Gastrocnemius medialis (tissue), 4 donors: Measurements from ENCODE around the gene TAF6.

ENCODE experiments used
- POLR2A ChIP-seq, 2 donors: fragments of 450-650 bp; IDR thresholded peaks; one replicate each; pipeline ENCODE4 v1.6.1; 2017; ENCODE audit warnings: antibody characterized with exemption in 2 of 2, mild to moderate bottlenecking in 2 of 2, moderate library complexity in 2 of 2
- TF ChIP-seq, protein P1 (sequence below), 5 experiments: fragments of 450-650 bp in 3 of 5; fragments of 200-600 bp in 2 of 5; sonication (generic) in 2 of 5; IDR thresholded peaks in 4 of 5; conservative IDR thresholded peaks in 1 of 5; 1 replicate in 4 of 5; 2 replicates in 1 of 5; pipeline ENCODE4 v1.5.1; 2016 to 2019; ENCODE audit warnings: antibody characterized with exemption in 5 of 5, mild to moderate bottlenecking in 3 of 5, moderate library complexity in 3 of 5

DNA sequence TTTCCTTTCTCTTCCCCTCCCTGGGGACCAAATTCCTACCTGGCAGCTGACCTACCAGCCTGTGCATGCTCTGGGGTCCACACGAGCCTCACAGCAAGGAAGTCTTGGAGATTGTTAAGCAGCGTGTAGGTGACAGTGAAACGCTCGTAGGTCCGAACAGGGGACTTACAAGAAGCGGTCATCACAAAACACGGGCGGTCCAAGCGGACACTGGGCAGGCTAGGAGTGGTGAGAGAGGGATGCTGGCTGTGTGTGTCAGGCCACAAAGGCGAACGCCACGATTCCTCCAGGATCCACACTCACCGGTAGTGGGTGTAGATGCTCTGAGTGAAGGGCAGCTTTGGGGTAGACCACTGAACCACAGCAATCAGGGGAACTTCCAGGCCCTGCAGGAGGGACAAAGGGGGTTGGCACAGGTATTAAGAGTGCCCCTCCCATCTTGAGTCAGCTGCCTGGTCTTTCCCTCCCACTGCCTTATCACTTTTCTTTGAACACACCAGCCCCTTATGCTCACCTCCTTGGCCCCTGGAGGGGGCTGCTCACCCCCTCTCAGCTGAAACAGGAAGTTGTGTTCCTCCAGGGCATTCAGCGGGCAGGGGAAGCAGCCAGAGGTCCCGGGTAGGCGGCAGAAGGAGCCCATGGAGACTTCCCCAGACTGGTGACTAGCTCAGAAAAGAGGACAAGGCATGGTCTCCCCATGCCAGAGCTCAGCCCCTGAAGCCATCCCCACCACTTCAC lies 37.3 kb upstream of the TAF6 start:
- TF ChIP-seq, protein P1, sequence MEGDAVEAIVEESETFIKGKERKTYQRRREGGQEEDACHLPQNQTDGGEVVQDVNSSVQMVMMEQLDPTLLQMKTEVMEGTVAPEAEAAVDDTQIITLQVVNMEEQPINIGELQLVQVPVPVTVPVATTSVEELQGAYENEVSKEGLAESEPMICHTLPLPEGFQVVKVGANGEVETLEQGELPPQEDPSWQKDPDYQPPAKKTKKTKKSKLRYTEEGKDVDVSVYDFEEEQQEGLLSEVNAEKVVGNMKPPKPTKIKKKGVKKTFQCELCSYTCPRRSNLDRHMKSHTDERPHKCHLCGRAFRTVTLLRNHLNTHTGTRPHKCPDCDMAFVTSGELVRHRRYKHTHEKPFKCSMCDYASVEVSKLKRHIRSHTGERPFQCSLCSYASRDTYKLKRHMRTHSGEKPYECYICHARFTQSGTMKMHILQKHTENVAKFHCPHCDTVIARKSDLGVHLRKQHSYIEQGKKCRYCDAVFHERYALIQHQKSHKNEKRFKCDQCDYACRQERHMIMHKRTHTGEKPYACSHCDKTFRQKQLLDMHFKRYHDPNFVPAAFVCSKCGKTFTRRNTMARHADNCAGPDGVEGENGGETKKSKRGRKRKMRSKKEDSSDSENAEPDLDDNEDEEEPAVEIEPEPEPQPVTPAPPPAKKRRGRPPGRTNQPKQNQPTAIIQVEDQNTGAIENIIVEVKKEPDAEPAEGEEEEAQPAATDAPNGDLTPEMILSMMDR (IDR thresholded peaks at IDR 0.05 in 4 of 5, conservative IDR thresholded peaks at IDR 0.05 in 1 of 5) = no peak
- TF ChIP-seq POLR2A (IDR thresholded peaks at IDR 0.05) = no peak
